Kidney epithelial cell (primary cell): ENCODE results near the gene SOX30. TPM values are rescaled to one million over a fixed set of nuclear protein-coding genes. Genes with fewer than 3 reads are reported as not detected.

Experiments used
- DNase-seq: peaks from one replicate; pipeline ENCODE4 v3.0.0-alpha.2; 2010; ENCODE audit warnings: low read depth
- H3K27me3 ChIP-seq: 2 replicates; pipeline ENCODE4 v1.6.0; 2011; ENCODE audit warnings: low read length; ENCODE audit not compliant: control insufficient read depth, insufficient read depth
- H3K36me3 ChIP-seq: 2 replicates; pipeline ENCODE4 v1.5.1; 2011; ENCODE audit warnings: low read length; ENCODE audit not compliant: control insufficient read depth, insufficient read depth
- H3K4me3 ChIP-seq: 2 replicates; pipeline ENCODE4 v1.5.1; 2011; ENCODE audit warnings: low read depth, mild to moderate bottlenecking, control low read depth, low read length
- total RNA-seq: library from RNA; depleted of rRNA; stranded (reverse); fragments of >200 nt; gene quantifications from 2 replicates; pipeline ENCODE4 v1.2.3, GENCODE V29; 2015
- TF ChIP-seq, protein P1 (sequence below): IDR thresholded peaks from 2 replicates; pipeline ENCODE4 v1.5.1; 2011; ENCODE audit warnings: mild to moderate bottlenecking, moderate library complexity, low read length, control low read depth, inconsistent platforms; ENCODE audit not compliant: insufficient read depth, poor library complexity, severe bottlenecking

SOX30 gene
- total RNA-seq, 1 donor from 2014 or later = 0.08 TPM

DNA sequence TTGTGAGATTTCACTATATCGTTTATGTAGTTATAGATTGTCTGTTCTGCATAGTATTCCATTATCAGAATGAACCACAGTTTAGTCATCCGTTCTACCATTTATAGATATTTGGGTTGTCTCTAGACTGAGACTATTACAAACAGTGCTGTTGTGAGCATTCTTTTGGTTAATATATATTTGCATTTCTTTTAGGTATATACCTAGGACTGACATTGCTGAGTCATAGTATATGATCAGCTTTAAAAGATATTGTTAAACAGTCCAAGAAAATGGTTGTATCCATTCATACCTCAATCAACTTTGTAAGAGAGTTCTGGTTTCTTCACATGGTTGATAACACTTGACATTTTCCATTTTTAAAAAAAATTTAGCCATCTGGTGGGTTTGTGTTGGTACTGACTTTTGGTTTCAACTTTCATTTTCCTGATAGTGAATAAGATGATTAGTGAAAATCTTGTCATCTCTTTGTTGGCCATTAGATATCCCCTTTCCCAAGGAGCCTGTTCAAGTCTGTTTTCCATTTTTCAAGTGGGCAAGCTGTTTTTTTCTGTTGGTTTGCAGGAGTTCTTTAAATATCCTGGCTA is 53.8 kb downstream of the SOX30 start:
- DNase-seq = no peak
- no peak overlapping the region for H3K4me3 ChIP-seq

DNA sequence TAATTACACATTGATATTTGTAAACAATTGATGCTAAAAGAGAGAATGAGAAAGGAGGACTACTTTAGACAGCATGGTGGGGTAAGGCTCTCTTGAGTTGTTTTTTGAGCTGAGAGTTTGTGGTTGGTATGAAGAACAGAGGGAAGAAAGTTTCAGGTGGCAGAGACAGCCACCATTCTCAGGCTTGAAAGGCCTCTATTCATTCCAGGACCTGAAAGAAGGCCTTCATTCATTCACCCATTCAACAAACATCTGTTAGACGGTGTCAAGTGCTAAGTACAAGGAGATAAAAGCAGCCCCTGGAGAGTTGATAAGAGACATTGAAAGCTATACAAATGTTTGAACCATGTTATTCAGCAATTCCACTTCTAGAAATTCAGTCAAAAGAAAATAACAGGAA is 55.0 kb downstream of the SOX30 start:
- DNase-seq = no peak
- Histone ChIP-seq H3K4me3 (no peak overlapping the region), H3K27me3 (no peaks in the 10 kb centered on the region), H3K36me3 (no peaks in the 10 kb centered on the region)
- TF ChIP-seq, protein P1, sequence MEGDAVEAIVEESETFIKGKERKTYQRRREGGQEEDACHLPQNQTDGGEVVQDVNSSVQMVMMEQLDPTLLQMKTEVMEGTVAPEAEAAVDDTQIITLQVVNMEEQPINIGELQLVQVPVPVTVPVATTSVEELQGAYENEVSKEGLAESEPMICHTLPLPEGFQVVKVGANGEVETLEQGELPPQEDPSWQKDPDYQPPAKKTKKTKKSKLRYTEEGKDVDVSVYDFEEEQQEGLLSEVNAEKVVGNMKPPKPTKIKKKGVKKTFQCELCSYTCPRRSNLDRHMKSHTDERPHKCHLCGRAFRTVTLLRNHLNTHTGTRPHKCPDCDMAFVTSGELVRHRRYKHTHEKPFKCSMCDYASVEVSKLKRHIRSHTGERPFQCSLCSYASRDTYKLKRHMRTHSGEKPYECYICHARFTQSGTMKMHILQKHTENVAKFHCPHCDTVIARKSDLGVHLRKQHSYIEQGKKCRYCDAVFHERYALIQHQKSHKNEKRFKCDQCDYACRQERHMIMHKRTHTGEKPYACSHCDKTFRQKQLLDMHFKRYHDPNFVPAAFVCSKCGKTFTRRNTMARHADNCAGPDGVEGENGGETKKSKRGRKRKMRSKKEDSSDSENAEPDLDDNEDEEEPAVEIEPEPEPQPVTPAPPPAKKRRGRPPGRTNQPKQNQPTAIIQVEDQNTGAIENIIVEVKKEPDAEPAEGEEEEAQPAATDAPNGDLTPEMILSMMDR = no peak

More for the DNA sequence above, 53.8 kb downstream of the SOX30 start:
- Histone ChIP-seq H3K27me3 (no peaks in the 10 kb centered on the region), H3K36me3 (no peaks in the 10 kb centered on the region)
- TF ChIP-seq, protein P1 = no peak

DNA sequence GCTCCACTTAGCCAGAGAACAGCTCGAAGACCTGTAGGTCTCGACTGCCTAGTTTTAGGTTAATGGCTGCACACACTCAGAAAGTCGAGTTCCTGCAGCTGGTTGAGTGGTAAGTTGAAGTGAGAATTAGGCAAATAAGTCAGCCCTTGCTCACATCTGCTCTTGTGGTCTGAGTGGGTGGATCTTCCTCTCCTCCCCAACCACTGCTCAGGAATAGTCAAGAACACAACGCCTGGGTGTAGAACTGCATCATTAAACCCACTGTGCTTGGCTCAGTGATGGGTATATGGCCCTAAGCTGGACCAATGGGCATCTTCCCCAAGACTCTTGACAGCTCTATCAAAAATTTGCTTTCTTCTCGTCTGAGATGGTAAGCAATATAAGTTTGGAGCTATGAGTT is 55.8 kb downstream of the SOX30 start:
- Histone ChIP-seq H3K36me3 (no peaks in the 10 kb centered on the region), H3K4me3 (no peak overlapping the region), H3K27me3 (no peaks in the 10 kb centered on the region)
- DNase-seq = no peak
- TF ChIP-seq, protein P1 = no peak

DNA sequence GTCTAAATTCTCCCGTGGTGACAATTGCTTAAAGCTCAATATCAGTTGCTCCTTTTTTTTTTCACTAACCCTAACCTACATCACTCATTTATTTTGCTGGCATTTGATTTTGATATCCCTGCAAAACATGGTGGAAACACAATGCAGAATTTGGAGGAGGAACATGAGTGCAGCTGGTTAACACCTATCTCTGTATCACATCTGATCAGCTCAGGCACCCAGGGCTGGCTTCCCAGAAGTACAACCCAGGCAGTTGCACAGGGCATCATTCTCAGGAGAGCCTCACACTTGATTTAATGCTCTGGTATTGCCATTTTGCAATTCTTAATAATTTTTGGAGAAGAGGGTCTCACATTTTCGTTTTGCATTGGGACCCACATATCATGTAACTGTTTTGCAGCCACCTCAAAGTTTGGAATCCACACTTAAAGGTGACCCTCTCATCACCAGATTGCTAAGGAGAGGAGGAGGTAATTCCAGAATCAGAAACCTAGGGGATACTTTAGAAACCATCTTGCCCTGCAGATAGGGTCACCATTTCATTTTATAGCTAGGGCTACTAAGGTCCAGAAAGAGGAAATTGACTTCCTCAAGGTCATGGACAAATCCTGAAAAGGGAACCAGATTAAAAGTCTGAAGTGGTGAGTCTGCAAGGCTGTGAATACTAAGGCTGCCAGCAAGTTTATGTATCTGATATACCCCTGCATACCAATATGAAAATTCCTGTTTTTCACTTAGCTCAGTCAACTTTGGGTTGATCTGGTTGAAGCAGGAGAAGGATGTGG is 57.4 kb downstream of the SOX30 start:
- TF ChIP-seq, protein P1 = no peak
- no peak for DNase-seq
- Histone ChIP-seq H3K27me3 (no peaks in the 10 kb centered on the region), H3K36me3 (no peaks in the 10 kb centered on the region), H3K4me3 (no peak overlapping the region)

DNA sequence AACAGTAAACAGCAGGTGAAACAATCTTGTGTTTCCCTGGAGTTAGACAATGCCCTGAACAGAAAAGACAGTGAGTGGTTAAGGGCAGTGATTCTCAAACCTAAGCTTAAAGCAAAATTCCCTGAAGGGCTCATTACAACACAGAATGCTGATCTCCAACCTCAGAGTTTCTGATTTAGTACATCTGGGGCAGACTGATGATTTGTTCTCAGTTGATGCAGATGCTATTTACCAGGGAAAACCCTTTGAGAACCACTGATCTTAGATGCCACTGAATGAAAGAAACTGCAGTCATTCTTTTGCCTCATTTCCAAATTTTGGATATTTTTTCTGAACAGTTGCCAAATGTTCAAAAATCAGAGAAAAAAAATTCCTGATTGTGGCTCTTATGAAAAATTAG is 58.0 kb downstream of the SOX30 start:
- DNase-seq = no peak
- H3K36me3 ChIP-seq = no peaks in the 10 kb centered on the region
- TF ChIP-seq, protein P1 = no peak
- no peaks in the 10 kb centered on the region for H3K27me3 ChIP-seq
- H3K4me3 ChIP-seq = no peak overlapping the region
